AG10803 (cell line): Measurements from ENCODE around the gene PTGES2.
"Not testable (repeated sequence)": the region's sequence is repeated elsewhere in the genome, so short reads cannot be mapped to it uniquely, and the experiment has no call there.

Experiments
- DNase-seq: peaks from one replicate; pipeline ENCODE4 v3.0.0; 2010; ENCODE audit warnings: low read depth
- H3K4me3 ChIP-seq: 2 replicates; pipeline ENCODE4 v1.5.1; 2011; ENCODE audit warnings: mild to moderate bottlenecking, low read length, control low read depth
- CTCF ChIP-seq: conservative IDR thresholded peaks from 2 replicates; pipeline ENCODE4 v1.5.1; 2011; ENCODE audit warnings: mild to moderate bottlenecking, low read length, control low read depth, inconsistent platforms

Gene PTGES2

GRCh38 chr9:128116104-128117083 lies 11.1 kb downstream of the PTGES2 start:
- H3K4me3 ChIP-seq = no peak overlapping the region
- no peak for TF ChIP-seq CTCF

GRCh38 chr9:128115187-128116103 lies 12.1 kb downstream of the PTGES2 start:
- DNase-seq = no peak
- no peak for TF ChIP-seq CTCF
- H3K4me3 ChIP-seq = no peak overlapping the region

More at GRCh38 chr9:128116104-128117083, 11.1 kb downstream of the PTGES2 start:
- DNase-seq = no peak

- no peak for TF ChIP-seq CTCF
- no peak for DNase-seq
- H3K4me3 ChIP-seq = no peak overlapping the region
Measured at GRCh38 chr9:128114326-128115186, 13.0 kb downstream of the PTGES2 start.

GRCh38 chr9:128113526-128114325 lies 13.8 kb downstream of the PTGES2 start:
- no peak for TF ChIP-seq CTCF
- no peak overlapping the region for H3K4me3 ChIP-seq
- no peak for DNase-seq

GRCh38 chr9:128111726-128112125 lies 15.8 kb downstream of the PTGES2 start:
- H3K4me3 ChIP-seq, DNase-seq: not testable (repeated sequence)

GRCh38 chr9:128109050-128109709 lies 18.3 kb downstream of the PTGES2 start:
- no peak overlapping the region for H3K4me3 ChIP-seq
- no peak for DNase-seq
- TF ChIP-seq CTCF = no peak
